CD4-positive, alpha-beta T cell treated with Interleukin-2 at 100 ng/mL for 4 hours (primary cell): ENCODE results near the gene LHX8.
"Not testable (repeated sequence)": the region's sequence is repeated elsewhere in the genome, so short reads cannot be mapped to it uniquely, and the experiment has no call there.

ENCODE experiments used
- DNase-seq: peaks from one replicate; pipeline ENCODE4 v3.0.0-alpha.2; 2020; ENCODE audit warnings: low spot score

Gene LHX8

GRCh38 chr1:75132812-75133619 is 1.2 kb upstream of the LHX8 start:
- DNase-seq = no peak

GRCh38 chr1:75134647-75135572 is 722 bp downstream of the LHX8 start:
- DNase-seq = no peak

GRCh38 chr1:75135573-75136194 is 1.5 kb downstream of the LHX8 start:
- no peak for DNase-seq

GRCh38 chr1:75136195-75136815 is 2.1 kb downstream of the LHX8 start:
- DNase-seq = no peak

- no peak for DNase-seq
These were observed 2.9 kb downstream of the LHX8 start for GRCh38 chr1:75136921-75137641.

- no peak for DNase-seq
These were observed 17.9 kb downstream of the LHX8 start for GRCh38 chr1:75152092-75152491.

- DNase-seq = no peak
These were observed 25.0 kb downstream of the LHX8 start for GRCh38 chr1:75159154-75159553.

GRCh38 chr1:75165264-75165663 is 31.1 kb downstream of the LHX8 start:
- no peak for DNase-seq

- DNase-seq = no peak
These were observed 32.6 kb downstream of the LHX8 start for GRCh38 chr1:75166821-75167220.

GRCh38 chr1:75170011-75170410 is 35.8 kb downstream of the LHX8 start:
- no peak for DNase-seq

- no peak for DNase-seq
These were observed 36.8 kb downstream of the LHX8 start for GRCh38 chr1:75170981-75171380.

- no peak for DNase-seq
These were observed 37.7 kb downstream of the LHX8 start for GRCh38 chr1:75171876-75172275.

- no peak for DNase-seq
These were observed 38.4 kb downstream of the LHX8 start for GRCh38 chr1:75172556-75172955.

GRCh38 chr1:75174031-75174760 is 40.0 kb downstream of the LHX8 start:
- DNase-seq = no peak

- DNase-seq = not testable (repeated sequence)
These were observed 47.2 kb downstream of the LHX8 start for GRCh38 chr1:75181214-75181955.

- DNase-seq = no peak
These were observed 54.7 kb downstream of the LHX8 start for GRCh38 chr1:75188892-75189291.

GRCh38 chr1:75198163-75198562 is 64.0 kb downstream of the LHX8 start:
- no peak for DNase-seq

- no peak for DNase-seq
These were observed 64.6 kb downstream of the LHX8 start for GRCh38 chr1:75198761-75199160.

- DNase-seq = no peak
These were observed 68.6 kb downstream of the LHX8 start for GRCh38 chr1:75202751-75203150.
